ENCODE results near the gene EIF6.

- TF ChIP-seq CTCF (IDR thresholded peaks at IDR 0.05; ENCODE audit: poor library complexity, severe bottlenecking) (no peak), EZH2 (IDR thresholded peaks at IDR 0.05; ENCODE audit: borderline replicate concordance, insufficient read depth, low read length, poor library complexity, severe bottlenecking) (no peak), POLR2AphosphoS5 (IDR thresholded peaks at IDR 0.05) (no peak), REST (IDR thresholded peaks at IDR 0.05; ENCODE audit: borderline replicate concordance) (no peak), SMC3 (conservative IDR thresholded peaks at IDR 0.05; ENCODE audit: poor library complexity) (no peak), RAD21 (conservative IDR thresholded peaks at IDR 0.05) (no peak), MXI1 (conservative IDR thresholded peaks at IDR 0.05; ENCODE audit: poor library complexity, severe bottlenecking) (no peak)
These were observed 18.1 kb upstream of the EIF6 start for GRCh38 chr20:35302421-35303335.

All from neural cell (in vitro differentiated cells).